Endothelial cell of umbilical vein (primary cell): ENCODE measurements around the gene MACROH2A2. TPM values are rescaled to one million over a fixed set of nuclear protein-coding genes. Genes with fewer than 3 reads are reported as not detected.

Experiments
- BruUV-seq: library from RNA; stranded (reverse); fragments of 400-500 nt; replicated peaks from 2 replicates; lab custom pipeline; 2021; lab: Mats Ljungman, UMichigan
- CTCF ChIA-PET: fragments of 300-600, 350-600 bp; sonication (Branson Sonifier 250); formaldehyde crosslinking; loops from one replicate; lab custom pipeline; 2021; ENCODE audit warnings: antibody characterized with exemption, inconsistent platforms; lab: Charles Lee
- POLR2A ChIA-PET: fragments of 300-600, 350-600 bp; sonication (Branson Sonifier 250); formaldehyde crosslinking; loops from one replicate; lab custom pipeline; 2021; ENCODE audit warnings: antibody characterized with exemption, inconsistent platforms; lab: Charles Lee
- DNase-seq: peaks from one replicate; pipeline ENCODE4 v3.0.0-alpha.2; 2011; ENCODE audit warnings: low read depth, low spot score
- FAIRE-seq: peaks from 2 replicates; lab custom pipeline; 2011; peaks lifted over from hg19 to GRCh38; lab: Jason Lieb, UNC
- H2AFZ ChIP-seq: 2 replicates; pipeline ENCODE4 v1.6.0; 2012; ENCODE audit warnings: low read depth, low read length, control low read depth, inconsistent platforms
- H3K27ac ChIP-seq: 2 replicates; pipeline ENCODE4 v1.5.1; 2011; ENCODE audit warnings: low read depth, mild to moderate bottlenecking, control low read depth, low read length, moderate library complexity; ENCODE audit not compliant: insufficient read depth
- H3K27me3 ChIP-seq, 2 experiments: 2 replicates each; pipeline versions ENCODE4 v1.6.0 to v1.6.1; 2011; ENCODE audit warnings: low read length in 2 of 2, mixed read lengths in 1 of 2; ENCODE audit not compliant: control insufficient read depth in 2 of 2, insufficient read depth in 2 of 2
- H3K36me3 ChIP-seq, 2 experiments: 2 replicates in 1 of 2; 3 replicates in 1 of 2; pipeline ENCODE4 v1.5.1; 2011; ENCODE audit warnings: low read length in 2 of 2, mild to moderate bottlenecking in 1 of 2, moderate library complexity in 1 of 2; ENCODE audit not compliant: control insufficient read depth in 2 of 2, insufficient read depth in 2 of 2; ENCODE audit errors: extremely low read depth in 1 of 2
- H3K4me1 ChIP-seq: 3 replicates; pipeline ENCODE4 v1.5.1; 2011; ENCODE audit warnings: mild to moderate bottlenecking, low read length; ENCODE audit not compliant: control insufficient read depth, insufficient read depth; ENCODE audit errors: extremely low read depth
- H3K4me2 ChIP-seq: 2 replicates; pipeline ENCODE4 v1.6.1; 2011; ENCODE audit warnings: low read length, control low read depth, mixed read lengths; ENCODE audit not compliant: insufficient read depth
- H3K4me3 ChIP-seq, 3 experiments: fragments of 200-600 bp in 1 of 3; sonication (generic), shearing (Covaris generic) in 1 of 3; replicated peaks in 1 of 3; 2 replicates each; pipeline ENCODE4 v1.5.1; 2011 to 2016; ENCODE audit warnings: control low read depth in 3 of 3, low read length in 3 of 3, mild to moderate bottlenecking in 2 of 3, inconsistent platforms in 1 of 3, low read depth in 1 of 3, moderate library complexity in 1 of 3; ENCODE audit not compliant: insufficient read depth in 1 of 3
- H3K79me2 ChIP-seq: 2 replicates; pipeline ENCODE4 v1.6.0; 2012; ENCODE audit warnings: low read length, inconsistent platforms; ENCODE audit not compliant: control insufficient read depth, insufficient read depth
- H3K9ac ChIP-seq: replicated peaks from 2 replicates; pipeline ENCODE3; 2011; ENCODE audit warnings: low read length, control low read depth; ENCODE audit not compliant: insufficient read depth; ENCODE audit errors: extremely low read depth
- H3K9me1 ChIP-seq: replicated peaks from 3 replicates; pipeline ENCODE4 v1.6.0; 2011; ENCODE audit warnings: mild to moderate bottlenecking, low read length; ENCODE audit not compliant: control insufficient read depth, insufficient read depth; ENCODE audit errors: extremely low read depth
- H3K9me3 ChIP-seq: replicated peaks from 2 replicates; pipeline ENCODE4 v1.5.1; 2012; ENCODE audit warnings: low read length, inconsistent platforms; ENCODE audit not compliant: control insufficient read depth, insufficient read depth
- H4K20me1 ChIP-seq: replicated peaks from 2 replicates; pipeline ENCODE3; 2011; ENCODE audit warnings: mild to moderate bottlenecking, low read length; ENCODE audit not compliant: control insufficient read depth, insufficient read depth; ENCODE audit errors: extremely low read depth
- CTCF ChIP-seq, 2 donors: IDR thresholded peaks; 1 replicate in 1 of 2; 2 replicates in 1 of 2; pipeline ENCODE4 v1.5.1; 2011; ENCODE audit warnings: low read length in 2 of 2, mild to moderate bottlenecking in 2 of 2, moderate library complexity in 2 of 2, control low read depth in 1 of 2, inconsistent platforms in 1 of 2, low read depth in 1 of 2; ENCODE audit not compliant: insufficient read depth in 1 of 2; ENCODE audit errors: extremely low read depth in 1 of 2
- EZH2 ChIP-seq: IDR thresholded peaks from 2 replicates; pipeline ENCODE4 v1.6.1; 2012; ENCODE audit warnings: borderline replicate concordance, low read depth, mild to moderate bottlenecking, moderate library complexity, low read length, inconsistent platforms; ENCODE audit not compliant: severe bottlenecking
- FOS ChIP-seq: IDR thresholded peaks from 2 replicates; pipeline ENCODE4 v1.6.1; 2011; ENCODE audit warnings: mild to moderate bottlenecking, low read length, moderate library complexity, borderline replicate concordance; ENCODE audit not compliant: insufficient read depth
- GATA2 ChIP-seq: IDR thresholded peaks from 2 replicates; pipeline ENCODE4 v1.7.0; 2011; ENCODE audit warnings: low read depth, mild to moderate bottlenecking, moderate library complexity, mixed read lengths, low read length; ENCODE audit not compliant: insufficient read length, insufficient read depth
- JUN ChIP-seq: IDR thresholded peaks from 2 replicates; pipeline ENCODE4 v1.6.1; 2011; ENCODE audit warnings: borderline replicate concordance, low read depth; ENCODE audit not compliant: insufficient read length, insufficient read depth
- MAX ChIP-seq: IDR thresholded peaks from 2 replicates; pipeline ENCODE4 v1.6.1; 2011; ENCODE audit not compliant: insufficient read depth, insufficient read length
- MYC ChIP-seq: IDR thresholded peaks from one replicate; pipeline ENCODE4 v1.6.1; 2011; ENCODE audit warnings: mild to moderate bottlenecking, low read depth, low read length
- POLR2A ChIP-seq: IDR thresholded peaks from 2 replicates; pipeline ENCODE4 v1.6.1; 2012; ENCODE audit warnings: low read depth, mild to moderate bottlenecking, control low read depth, low read length
- POLR2AphosphoS5 ChIP-seq: IDR thresholded peaks from 2 replicates; pipeline ENCODE4 v1.6.1; 2012; ENCODE audit warnings: low read depth, mild to moderate bottlenecking, control low read depth, low read length, moderate library complexity; ENCODE audit not compliant: insufficient read depth
- dilution Hi-C: fragments of 300-500 bp; cut with MboI; formaldehyde crosslinking; loops from one replicate; pipeline ENCODE4 v1.15.0; 2019; ENCODE audit warnings: low sequenced_read_pairs; ENCODE audit not compliant: extremely low pct_ligation_motif_present
- intact Hi-C: fragments of 100-400 bp; cut with micrococcal nuclease; formaldehyde crosslinking; loops from one replicate; pipeline ENCODE4 v1.10.0; 2022
- polyA plus RNA-seq, 4 experiments: library from polyadenylated mRNA; depleted of rRNA in 3 of 4; stranded (reverse) in 3 of 4; unstranded in 1 of 4; fragments of >200 nt; gene quantifications; 2 replicates each; pipeline versions ENCODE4 v1.2.1 to v1.2.3, GENCODE V29; 2011 to 2012; ENCODE audit warnings: missing spikeins in 1 of 4
- total RNA-seq: library from RNA; stranded (reverse); gene quantifications from 2 replicates; pipeline ENCODE4 v1.2.3, GENCODE V29; 2021

Gene MACROH2A2
- total and polyA plus RNA-seq, 2 donors (not counting 3 experiments of a cell fraction or from before 2014, with no cell fraction given) = 0.08 TPM; not detected in 1

- CTCF ChIA-PET = interaction anchor here (1.2 kb wide), 1 partner anchor 14 kb away, joined by 3 read pairs; no protein-coding TSS in a partner anchor
- DNase-seq (no peak), FAIRE-seq (no peak)
- Histone ChIP-seq H3K9ac (no peak overlapping the region), H3K9me3 (no peaks in the 10 kb centered on the region), H3K4me3 (no peak overlapping the region), H3K36me3 (no peaks in the 10 kb centered on the region), H3K9me1 (no peaks in the 10 kb centered on the region), H3K4me1 (no peaks in the 10 kb centered on the region), H4K20me1 (no peaks in the 10 kb centered on the region), H2AFZ (no peak overlapping the region), H3K79me2 (no peaks in the 10 kb centered on the region), H3K27me3 (no peaks in the 10 kb centered on the region), H3K27ac (no peak overlapping the region), H3K4me2 (no peak overlapping the region)
- POLR2A ChIA-PET = no interaction called here
- BruUV-seq = no TSS peak
- intact Hi-C loops (no loop called here), dilution Hi-C loops (no loop called here)
- no peak for TF ChIP-seq MAX
- no peak for TF ChIP-seq POLR2AphosphoS5
- TF ChIP-seq POLR2A = no peak
- TF ChIP-seq EZH2 = no peak
- TF ChIP-seq GATA2 = no peak
- no peak for TF ChIP-seq FOS
- no peak for TF ChIP-seq JUN
- TF ChIP-seq MYC = no peak
- TF ChIP-seq CTCF (IDR thresholded peaks at IDR 0.05; ENCODE audit: extremely low read depth in 1 of 2, insufficient read depth in 1 of 2, low read depth in 1 of 2, low read length in 2 of 2) = no peak
Measured at GRCh38 chr10:70121281-70121949, 68.8 kb downstream of the MACROH2A2 start.
